ENCODE measurements around the gene ABCF2.

DNA sequence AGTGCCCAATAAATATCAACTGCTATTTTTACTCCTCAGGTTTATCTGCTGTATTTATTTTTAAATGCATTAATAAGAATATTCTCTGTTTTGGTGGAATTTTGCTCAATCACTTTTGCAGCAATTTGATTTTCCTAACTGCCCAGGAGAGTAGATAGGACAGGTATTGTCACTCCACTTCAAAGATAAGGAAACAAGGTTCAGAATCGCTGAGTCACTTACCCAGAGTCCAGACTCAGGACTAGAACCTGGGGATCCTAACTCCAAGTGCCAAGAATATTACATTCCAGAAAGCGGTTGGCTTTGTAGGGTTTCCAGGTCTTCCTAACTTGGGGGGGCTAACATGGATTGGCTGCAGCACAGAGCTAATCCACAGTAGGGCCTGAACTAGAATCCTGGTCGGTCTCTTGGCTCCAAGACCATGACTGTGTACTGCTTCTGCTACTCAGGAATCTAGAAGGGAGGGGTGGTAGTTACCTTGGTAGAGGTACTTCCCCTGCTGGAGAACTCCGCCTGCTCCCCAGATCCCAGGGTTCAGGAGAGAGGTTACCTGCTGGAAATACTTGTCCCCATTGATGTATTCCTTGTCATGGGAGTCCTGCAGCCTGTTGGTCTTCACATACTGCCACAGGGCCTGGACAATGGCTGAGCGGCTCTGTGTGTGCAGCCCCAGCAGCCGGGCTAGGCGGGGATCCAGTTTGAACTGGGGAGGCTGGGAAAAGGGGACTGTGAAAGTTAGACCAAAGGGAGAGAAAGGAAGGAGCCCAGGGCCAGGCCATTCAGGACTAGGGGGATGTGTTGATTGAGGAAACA lies 14.1 kb upstream of the ABCF2 start:
- TF ChIP-seq, protein P1, sequence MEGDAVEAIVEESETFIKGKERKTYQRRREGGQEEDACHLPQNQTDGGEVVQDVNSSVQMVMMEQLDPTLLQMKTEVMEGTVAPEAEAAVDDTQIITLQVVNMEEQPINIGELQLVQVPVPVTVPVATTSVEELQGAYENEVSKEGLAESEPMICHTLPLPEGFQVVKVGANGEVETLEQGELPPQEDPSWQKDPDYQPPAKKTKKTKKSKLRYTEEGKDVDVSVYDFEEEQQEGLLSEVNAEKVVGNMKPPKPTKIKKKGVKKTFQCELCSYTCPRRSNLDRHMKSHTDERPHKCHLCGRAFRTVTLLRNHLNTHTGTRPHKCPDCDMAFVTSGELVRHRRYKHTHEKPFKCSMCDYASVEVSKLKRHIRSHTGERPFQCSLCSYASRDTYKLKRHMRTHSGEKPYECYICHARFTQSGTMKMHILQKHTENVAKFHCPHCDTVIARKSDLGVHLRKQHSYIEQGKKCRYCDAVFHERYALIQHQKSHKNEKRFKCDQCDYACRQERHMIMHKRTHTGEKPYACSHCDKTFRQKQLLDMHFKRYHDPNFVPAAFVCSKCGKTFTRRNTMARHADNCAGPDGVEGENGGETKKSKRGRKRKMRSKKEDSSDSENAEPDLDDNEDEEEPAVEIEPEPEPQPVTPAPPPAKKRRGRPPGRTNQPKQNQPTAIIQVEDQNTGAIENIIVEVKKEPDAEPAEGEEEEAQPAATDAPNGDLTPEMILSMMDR (conservative IDR thresholded peaks at IDR 0.05; ENCODE audit: low read length), result no peak
- TF ChIP-seq EZH2phosphoT487 (IDR thresholded peaks at IDR 0.05; ENCODE audit: borderline replicate concordance, low read depth, low read length), result no peak

Data from OCI-LY7 (cell line).